IPS-NIHi7 (cell line): ENCODE results near the gene SCAMP5.

Source experiments
- DNase-seq: peaks from one replicate; pipeline ENCODE4 v3.0.0; 2012; ENCODE audit warnings: mixed read lengths; ENCODE audit errors: extremely low spot score

Gene SCAMP5

DNA sequence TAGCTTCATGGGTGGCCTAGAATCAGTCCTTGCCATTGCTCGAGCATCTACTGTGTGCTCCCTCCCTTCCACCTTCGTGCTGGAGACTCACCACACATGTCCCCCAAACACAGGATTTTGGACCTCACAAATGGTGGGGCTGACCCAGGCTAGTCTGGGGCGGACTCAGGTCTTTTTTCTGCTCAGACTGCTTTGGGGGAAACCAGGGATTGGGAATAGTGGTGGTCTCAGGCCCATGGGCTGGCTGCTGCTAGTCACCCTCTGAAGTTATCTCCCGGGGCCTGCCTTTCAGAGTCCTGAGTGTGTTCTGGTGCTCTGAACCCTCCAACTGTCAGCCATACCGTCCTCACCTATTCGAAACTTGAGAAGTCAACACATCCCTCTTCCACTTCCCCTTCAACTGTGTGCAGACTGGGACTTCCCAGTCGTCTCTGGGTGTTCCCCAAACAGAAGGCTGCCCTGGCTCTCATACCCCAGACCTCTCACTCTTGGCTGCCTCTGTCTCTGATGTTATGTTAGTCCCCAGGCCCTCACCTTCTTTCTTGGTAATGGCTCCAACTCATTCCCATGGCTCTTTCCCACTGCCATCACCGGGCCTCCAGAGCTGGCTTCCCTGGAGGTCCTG lies 74.0 kb downstream of the SCAMP5 start:
- DNase-seq: no peak

DNA sequence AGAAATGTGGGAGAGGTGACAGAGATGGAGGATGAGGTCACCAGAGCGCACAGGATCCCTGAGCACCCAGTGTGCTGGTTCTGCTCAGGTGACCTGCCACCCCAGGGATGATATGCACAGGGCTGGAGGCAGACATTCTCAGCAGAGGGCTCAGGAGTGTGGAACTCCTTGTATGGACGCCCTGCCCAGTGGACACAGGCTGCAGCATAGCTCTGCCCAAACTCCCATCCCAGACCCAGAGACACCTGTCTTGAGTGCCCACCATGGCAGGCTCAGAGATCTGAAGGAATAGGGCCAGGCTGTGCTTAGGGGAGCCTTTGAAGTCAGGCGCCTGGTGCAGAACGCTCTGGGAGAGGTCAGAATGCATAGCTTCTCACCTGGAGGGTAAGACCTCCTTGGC lies 75.3 kb downstream of the SCAMP5 start:
- no peak for DNase-seq
